Measurements from ENCODE around the gene SFPQ. TPM values are rescaled to one million over a fixed set of nuclear protein-coding genes. Genes with fewer than 3 reads are reported as not detected.
"Not testable (repeated sequence)": the region's sequence is repeated elsewhere in the genome, so short reads cannot be mapped to it uniquely, and the experiment has no call there.

SFPQ gene
- total and polyA plus RNA-seq, 5 donors, result 91.9 to 130 (median 101) TPM

DNA sequence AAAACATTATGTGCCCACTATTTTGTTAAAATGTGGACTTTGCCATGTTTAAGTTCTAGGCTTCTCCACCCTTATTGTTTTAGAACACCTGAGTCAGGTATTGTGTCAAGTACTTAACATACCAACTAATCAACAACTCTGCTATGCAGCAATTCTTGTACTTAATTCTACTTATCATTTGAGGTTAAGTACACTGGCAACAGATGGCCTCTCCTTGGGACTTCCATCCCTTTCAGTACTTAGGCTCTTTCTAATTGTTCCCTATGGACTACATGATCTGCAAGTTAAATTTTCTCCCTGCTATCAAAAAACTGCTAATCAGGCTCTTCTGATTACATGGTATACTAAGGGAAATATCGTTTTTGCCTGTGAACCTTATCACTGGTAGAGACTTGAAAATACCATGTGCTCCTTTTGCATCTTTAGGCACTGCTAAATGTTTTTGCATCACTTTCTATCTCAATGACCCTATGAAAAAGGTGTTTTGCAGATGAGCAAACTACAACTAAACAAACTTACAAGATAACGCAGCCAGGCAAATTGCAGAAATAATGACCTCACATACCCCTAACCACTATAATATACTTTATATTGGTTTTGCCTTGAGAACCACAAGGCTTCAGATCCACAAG lies 18.9 kb downstream of the SFPQ start:
- Histone ChIP-seq H3K4me3 (ENCODE audit: low read length) (no peak overlapping the region), H3K27me3 (ENCODE audit: control insufficient read depth, insufficient read depth) (no peaks in the 10 kb centered on the region), H3K9me3 (ENCODE audit: control insufficient read depth, low read length) (no peaks in the 10 kb centered on the region), H3K27ac (ENCODE audit: low read length) (no peak overlapping the region), H3K4me1 (ENCODE audit: control insufficient read depth, insufficient read depth, low read length) (peaks cover under 1% of the 10 kb centered on the region)
- DNase-seq (no peak), ATAC-seq (no peak)
- WGBS, result 51% methylated on average over 2 of the region's 2 CpGs
- intact Hi-C loops (cut with DNase I), result no loop called here

GRCh38 chr1:35173491-35173890 lies 19.5 kb downstream of the SFPQ start:
- Histone ChIP-seq H3K9me3 (ENCODE audit: control insufficient read depth, low read length) (no peaks in the 10 kb centered on the region), H3K4me1 (ENCODE audit: control insufficient read depth, insufficient read depth, low read length) (no peaks in the 10 kb centered on the region), H3K27me3 (ENCODE audit: control insufficient read depth, insufficient read depth) (no peaks in the 10 kb centered on the region), H3K27ac (ENCODE audit: low read length) (no peak overlapping the region), H3K4me3 (ENCODE audit: low read length) (no peak overlapping the region)
- intact Hi-C loops (cut with DNase I), result no loop called here
- WGBS, result 65% methylated on average over 2 of the region's 2 CpGs
- DNase-seq (no peak), ATAC-seq (no peak)

DNA sequence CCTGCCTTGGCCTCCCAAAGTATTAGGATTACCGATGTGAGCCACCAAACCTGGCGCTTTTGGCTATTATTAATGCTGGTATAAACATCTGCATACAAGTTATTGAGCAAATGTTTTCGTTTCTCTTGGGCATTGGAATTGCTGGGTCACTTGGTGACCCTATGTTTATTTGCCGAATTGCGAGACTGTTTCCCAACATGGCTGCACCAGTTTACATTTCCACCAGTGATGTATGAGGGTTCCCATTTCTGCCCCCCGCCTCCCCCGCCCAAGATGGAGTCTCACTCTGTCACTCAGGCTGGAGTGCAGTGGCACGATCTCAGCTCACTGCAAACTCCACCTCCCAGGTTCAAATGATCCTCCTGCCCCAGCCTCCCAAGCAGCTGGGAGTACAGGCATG lies 20.9 kb downstream of the SFPQ start:
- DNase-seq (no peak), ATAC-seq (no peak)
- H3K4me3 ChIP-seq (ENCODE audit: low read length), result no peak overlapping the region
- no peaks in the 10 kb centered on the region for H3K9me3 ChIP-seq (ENCODE audit: control insufficient read depth, low read length)
- no peaks in the 10 kb centered on the region for H3K4me1 ChIP-seq (ENCODE audit: control insufficient read depth, insufficient read depth, low read length)
- 88% methylated on average over 8 of the region's 8 CpGs for WGBS
- intact Hi-C loops (cut with DNase I), result no loop called here
- H3K27ac ChIP-seq (ENCODE audit: low read length), result no peak overlapping the region
- H3K27me3 ChIP-seq (ENCODE audit: control insufficient read depth, insufficient read depth), result no peaks in the 10 kb centered on the region

DNA sequence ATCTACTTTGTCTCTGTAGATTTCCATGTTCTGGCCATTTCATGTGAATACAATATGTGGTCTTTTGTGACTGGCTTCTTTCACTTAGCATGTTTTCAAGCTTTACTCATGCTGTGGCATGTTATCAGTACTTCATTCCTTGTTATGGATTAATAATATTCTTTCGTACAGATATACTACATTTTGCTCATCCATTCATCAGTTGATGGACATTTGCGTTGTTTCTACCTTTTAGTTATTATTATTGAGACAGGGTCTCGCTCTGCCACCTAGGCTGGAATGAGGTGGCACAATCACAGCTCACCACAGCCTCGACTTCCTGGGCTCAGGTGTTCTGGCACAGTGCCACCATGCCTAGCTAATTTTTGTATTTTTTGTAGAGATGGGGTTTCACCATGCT lies 21.4 kb downstream of the SFPQ start:
- H3K27ac ChIP-seq (ENCODE audit: low read length), result no peak overlapping the region
- no peak for DNase-seq
- H3K9me3 ChIP-seq (ENCODE audit: control insufficient read depth, low read length), result no peaks in the 10 kb centered on the region
- no peaks in the 10 kb centered on the region for H3K4me1 ChIP-seq (ENCODE audit: control insufficient read depth, insufficient read depth, low read length)
- no peak overlapping the region for H3K4me3 ChIP-seq (ENCODE audit: low read length)
- intact Hi-C loops (cut with DNase I), result no loop called here
- no peaks in the 10 kb centered on the region for H3K27me3 ChIP-seq (ENCODE audit: control insufficient read depth, insufficient read depth)
- ATAC-seq, result no peak
- 87% methylated on average over 4 of the region's 4 CpGs for WGBS

DNA sequence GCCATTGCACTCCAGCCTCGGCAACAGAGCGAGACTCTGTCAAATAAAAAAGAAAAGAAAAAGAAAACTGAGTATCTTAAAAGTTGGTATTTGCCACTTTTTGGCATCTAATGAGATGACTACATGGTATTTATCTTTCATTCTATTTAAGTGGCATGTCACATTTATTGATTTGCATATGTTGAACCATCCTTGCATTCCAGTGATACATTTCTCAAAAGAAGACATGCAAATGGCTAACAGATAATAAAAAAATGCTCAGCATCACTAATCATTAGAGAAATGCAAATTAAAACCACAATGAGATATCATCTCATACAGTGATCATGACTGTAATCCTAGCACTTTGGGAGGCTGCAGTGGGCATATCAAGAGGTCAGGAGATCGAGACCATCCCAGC lies 28.1 kb downstream of the SFPQ start:
- no peak for ATAC-seq
- WGBS, result 98% methylated on average over 3 of the region's 3 CpGs
- Histone ChIP-seq H3K9me3 (ENCODE audit: control insufficient read depth, low read length) (no peaks in the 10 kb centered on the region), H3K4me3 (ENCODE audit: low read length) (no peak overlapping the region), H3K27me3 (ENCODE audit: control insufficient read depth, insufficient read depth) (no peaks in the 10 kb centered on the region), H3K4me1 (ENCODE audit: control insufficient read depth, insufficient read depth, low read length) (no peaks in the 10 kb centered on the region), H3K27ac (ENCODE audit: low read length) (no peak overlapping the region)
- intact Hi-C loops (cut with DNase I), result no loop called here
- no peak for DNase-seq

- Histone ChIP-seq H3K9me3 (ENCODE audit: control insufficient read depth, low read length) (no peaks in the 10 kb centered on the region), H3K27ac (ENCODE audit: low read length) (no peak overlapping the region), H3K4me1 (ENCODE audit: control insufficient read depth, insufficient read depth, low read length) (no peaks in the 10 kb centered on the region), H3K27me3 (ENCODE audit: control insufficient read depth, insufficient read depth) (no peaks in the 10 kb centered on the region), H3K4me3 (ENCODE audit: low read length) (no peak overlapping the region)
- 95% methylated on average over 5 of the region's 5 CpGs for WGBS
- DNase-seq (no peak), ATAC-seq (no peak)
- intact Hi-C loops (cut with DNase I), result no loop called here
These were observed 41.7 kb downstream of the SFPQ start for GRCh38 chr1:35151220-35151619.

GRCh38 chr1:35145892-35146549 lies 46.9 kb downstream of the SFPQ start:
- DNase-seq; ATAC-seq; H3K4me1 ChIP-seq (ENCODE audit: control insufficient read depth, insufficient read depth, low read length); H3K27me3 ChIP-seq (ENCODE audit: control insufficient read depth, insufficient read depth); H3K27ac ChIP-seq (ENCODE audit: low read length); H3K4me3 ChIP-seq (ENCODE audit: low read length); intact Hi-C loops (cut with DNase I); H3K9me3 ChIP-seq (ENCODE audit: control insufficient read depth, low read length): not testable (repeated sequence)
- 66% methylated on average over 13 of the region's 13 CpGs for WGBS

DNA sequence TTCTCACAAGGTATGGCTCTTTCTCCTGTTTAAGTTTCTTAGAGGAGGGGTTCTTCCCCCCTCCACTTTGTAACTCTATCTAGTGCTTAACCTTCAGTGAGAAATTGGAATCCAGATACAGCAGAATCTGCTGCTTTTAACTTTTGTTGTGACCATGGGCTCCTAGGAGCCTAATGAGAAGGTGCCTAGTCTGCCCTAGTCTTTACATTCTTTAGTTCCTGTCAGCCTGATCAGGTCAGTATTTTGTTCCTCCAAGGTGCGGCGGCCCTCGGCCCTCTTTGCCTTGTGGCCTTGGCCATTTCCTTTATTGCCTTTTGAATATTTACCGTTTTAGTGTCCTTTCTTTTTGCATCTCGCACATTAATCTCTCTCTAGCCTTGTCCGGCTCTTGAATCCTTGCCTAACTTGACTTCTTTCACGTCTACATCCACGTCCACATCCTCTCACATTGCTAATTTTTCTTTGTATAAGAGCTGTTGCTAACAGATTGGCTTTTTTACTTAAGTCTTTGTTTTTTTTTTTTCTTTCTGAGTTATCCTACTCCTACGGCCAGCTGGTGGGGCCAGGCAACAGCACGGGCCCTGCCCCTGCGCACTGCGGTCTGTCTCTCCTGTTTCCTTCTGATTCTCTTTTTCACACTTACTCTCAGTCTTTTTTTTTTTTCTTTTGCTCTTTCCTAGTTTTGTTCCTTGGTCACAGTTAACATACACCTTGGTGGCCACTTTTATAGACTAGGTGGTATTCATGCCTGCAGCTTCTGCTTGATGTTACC lies 49.0 kb downstream of the SFPQ start:
- ATAC-seq, result no peak
- H3K4me3 ChIP-seq (ENCODE audit: low read length), result no peak overlapping the region
- intact Hi-C loops (cut with DNase I), result no loop called here
- H3K27me3 ChIP-seq (ENCODE audit: control insufficient read depth, insufficient read depth), result no peaks in the 10 kb centered on the region
- no peaks in the 10 kb centered on the region for H3K9me3 ChIP-seq (ENCODE audit: control insufficient read depth, low read length)
- H3K4me1 ChIP-seq (ENCODE audit: control insufficient read depth, insufficient read depth, low read length), result no peaks in the 10 kb centered on the region
- no peak for DNase-seq
- 81% methylated on average over 12 of the region's 12 CpGs for WGBS
- H3K27ac ChIP-seq (ENCODE audit: low read length), result no peak overlapping the region

DNA sequence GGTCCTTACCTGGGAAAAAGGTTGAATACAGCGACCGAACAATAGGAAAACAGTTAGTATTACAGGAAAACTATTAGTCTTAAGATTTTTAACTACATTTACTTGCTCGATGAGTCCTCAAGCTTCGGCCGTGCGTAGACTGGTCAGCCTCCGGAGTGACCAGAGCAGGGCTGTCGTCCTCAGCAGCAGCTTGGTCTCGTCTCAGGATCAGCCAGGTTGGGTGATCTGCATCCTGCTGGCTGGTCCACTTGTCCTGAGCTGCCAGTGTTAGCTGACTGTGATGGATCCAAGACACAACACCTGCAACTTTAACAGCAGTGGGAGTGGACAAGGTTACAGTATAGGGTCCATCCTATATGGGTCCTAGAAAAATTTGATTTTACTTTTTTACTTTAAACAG lies 50.2 kb downstream of the SFPQ start:
- 83% methylated on average over 9 of the region's 9 CpGs for WGBS
- ATAC-seq; H3K4me1 ChIP-seq (ENCODE audit: control insufficient read depth, insufficient read depth, low read length); H3K9me3 ChIP-seq (ENCODE audit: control insufficient read depth, low read length); H3K4me3 ChIP-seq (ENCODE audit: low read length); DNase-seq; H3K27ac ChIP-seq (ENCODE audit: low read length); intact Hi-C loops (cut with DNase I); H3K27me3 ChIP-seq (ENCODE audit: control insufficient read depth, insufficient read depth): not testable (repeated sequence)

GRCh38 chr1:35142294-35142693 lies 50.7 kb downstream of the SFPQ start:
- H3K9me3 ChIP-seq (ENCODE audit: control insufficient read depth, low read length); DNase-seq; H3K4me1 ChIP-seq (ENCODE audit: control insufficient read depth, insufficient read depth, low read length); ATAC-seq; H3K27ac ChIP-seq (ENCODE audit: low read length); intact Hi-C loops (cut with DNase I); H3K27me3 ChIP-seq (ENCODE audit: control insufficient read depth, insufficient read depth); H3K4me3 ChIP-seq (ENCODE audit: low read length): not testable (repeated sequence)

DNA sequence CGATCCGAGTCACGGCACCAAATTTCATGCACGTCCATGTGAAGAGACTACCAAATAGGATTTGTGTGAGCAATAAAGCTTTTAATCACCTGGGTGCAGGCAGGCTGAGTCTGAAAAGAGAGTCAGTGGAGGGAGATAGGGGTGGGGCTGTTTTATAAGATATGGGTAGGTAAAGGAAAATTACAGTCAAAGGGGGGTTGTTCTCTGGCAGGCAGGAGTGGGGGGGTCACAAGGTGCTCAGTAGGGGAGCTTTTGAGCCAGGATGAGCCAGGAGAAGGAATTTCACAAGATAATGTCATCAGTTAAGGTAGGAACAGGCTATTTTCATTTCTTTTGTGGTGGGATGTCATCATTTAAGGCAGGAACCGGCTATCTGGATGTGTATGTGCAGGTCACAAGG lies 55.4 kb downstream of the SFPQ start:
- H3K4me1 ChIP-seq (ENCODE audit: control insufficient read depth, insufficient read depth, low read length); intact Hi-C loops (cut with DNase I); DNase-seq; H3K27ac ChIP-seq (ENCODE audit: low read length); ATAC-seq; H3K4me3 ChIP-seq (ENCODE audit: low read length); H3K9me3 ChIP-seq (ENCODE audit: control insufficient read depth, low read length); H3K27me3 ChIP-seq (ENCODE audit: control insufficient read depth, insufficient read depth): not testable (repeated sequence)
- 85% methylated on average over 5 of the region's 5 CpGs for WGBS

All from right cardiac atrium (tissue), 5 donors.